Measurements from ENCODE around the gene PAK6. TPM values are rescaled to one million over a fixed set of nuclear protein-coding genes. Genes with fewer than 3 reads are reported as not detected.
A peak's percentile ranks its signal among the peaks of the same experiment; 100 is the strongest.

The PAK6 gene
- polyA plus RNA-seq, 3 donors = 0.03 TPM; not detected in 2

DNA sequence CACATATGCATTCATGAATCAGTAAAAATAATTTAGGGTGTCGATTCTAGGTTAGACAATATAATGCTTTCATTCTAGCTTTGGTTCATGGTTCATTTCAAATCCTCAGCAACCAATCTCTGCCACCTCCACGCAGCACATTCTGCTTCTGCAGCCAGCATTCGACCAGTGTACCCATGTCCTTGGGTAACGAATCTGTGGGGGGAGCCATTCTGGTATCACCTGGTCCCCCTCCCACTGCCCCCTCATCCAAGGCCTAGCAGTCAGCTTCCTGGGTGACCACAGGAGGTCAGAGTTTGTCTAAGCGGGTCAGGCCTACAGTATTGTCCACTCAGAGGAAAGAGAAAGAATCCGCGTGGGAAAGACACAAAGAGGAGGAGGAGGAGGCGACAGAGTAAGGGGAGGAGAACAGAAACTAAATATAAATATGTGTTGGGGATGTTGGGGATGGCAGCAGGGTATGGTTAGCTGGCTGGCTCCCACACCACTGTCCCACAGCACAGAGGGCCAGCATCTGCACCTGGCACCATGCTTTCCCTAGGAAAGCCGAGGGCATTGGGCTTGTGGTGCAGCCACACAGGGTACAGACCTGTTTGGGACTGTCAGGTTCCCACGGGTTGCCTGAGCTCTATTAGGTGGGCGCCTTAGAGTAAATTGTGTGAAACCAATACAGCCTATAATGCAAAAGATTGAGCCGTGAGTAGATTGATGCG lies 12.1 kb downstream of the PAK6 start:
- peaks cover 4 to 6% of the 10 kb centered on the region in 2 donors for H3K36me3 Mint-ChIP-seq
- TF ChIP-seq, protein P1, sequence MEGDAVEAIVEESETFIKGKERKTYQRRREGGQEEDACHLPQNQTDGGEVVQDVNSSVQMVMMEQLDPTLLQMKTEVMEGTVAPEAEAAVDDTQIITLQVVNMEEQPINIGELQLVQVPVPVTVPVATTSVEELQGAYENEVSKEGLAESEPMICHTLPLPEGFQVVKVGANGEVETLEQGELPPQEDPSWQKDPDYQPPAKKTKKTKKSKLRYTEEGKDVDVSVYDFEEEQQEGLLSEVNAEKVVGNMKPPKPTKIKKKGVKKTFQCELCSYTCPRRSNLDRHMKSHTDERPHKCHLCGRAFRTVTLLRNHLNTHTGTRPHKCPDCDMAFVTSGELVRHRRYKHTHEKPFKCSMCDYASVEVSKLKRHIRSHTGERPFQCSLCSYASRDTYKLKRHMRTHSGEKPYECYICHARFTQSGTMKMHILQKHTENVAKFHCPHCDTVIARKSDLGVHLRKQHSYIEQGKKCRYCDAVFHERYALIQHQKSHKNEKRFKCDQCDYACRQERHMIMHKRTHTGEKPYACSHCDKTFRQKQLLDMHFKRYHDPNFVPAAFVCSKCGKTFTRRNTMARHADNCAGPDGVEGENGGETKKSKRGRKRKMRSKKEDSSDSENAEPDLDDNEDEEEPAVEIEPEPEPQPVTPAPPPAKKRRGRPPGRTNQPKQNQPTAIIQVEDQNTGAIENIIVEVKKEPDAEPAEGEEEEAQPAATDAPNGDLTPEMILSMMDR (IDR thresholded peaks at IDR 0.05) = no peak
- H3K4me1 Mint-ChIP-seq = peaks cover 6% of the 10 kb centered on the region
- no peak for DNase-seq
- Histone ChIP-seq H3K4me2 (replicated peaks; ENCODE audit: extremely low read depth, low read length, poor library complexity, severe bottlenecking) (no peak overlapping the region), H3K27me3 (ENCODE audit: control insufficient read depth in 2 of 2, insufficient read depth in 2 of 2, low read length in 2 of 2) (peaks cover 21 to 32% of the 10 kb centered on the region in 2 donors), H3K4me3 (replicated peaks in 1 of 3; ENCODE audit: low read depth in 2 of 3, low read length in 3 of 3) (no peak overlapping the region), H4K20me1 (ENCODE audit: insufficient read depth, low read length) (no peaks in the 10 kb centered on the region), H2AFZ (ENCODE audit: insufficient read depth, low read depth, low read length, poor library complexity, severe bottlenecking) (no peak overlapping the region), H3K79me2 (ENCODE audit: insufficient read depth, low read length) (no peaks in the 10 kb centered on the region), H3K4me1 (ENCODE audit: control insufficient read depth in 1 of 2, insufficient read depth in 2 of 2, low read length in 2 of 2) (peaks cover 10 to 15% of the 10 kb centered on the region in 2 donors), H3K27ac (ENCODE audit: low read depth in 1 of 2, low read length in 2 of 2) (no peak overlapping the region), H3K9ac (ENCODE audit: insufficient read depth, low read length, poor library complexity, severe bottlenecking) (no peak overlapping the region), H3K9me3 (replicated peaks in 1 of 2; ENCODE audit: control insufficient read depth in 1 of 2, insufficient read depth in 1 of 2, low read length in 2 of 2) (peaks cover 0 to 6% of the 10 kb centered on the region in 2 donors), H3K36me3 (replicated peaks in 1 of 2; ENCODE audit: control insufficient read depth in 1 of 2, insufficient read depth in 2 of 2, low read length in 2 of 2) (no peaks in the 10 kb centered on the region)
- intact Hi-C loops (cut with micrococcal nuclease) = no loop called here
- no peak overlapping the region for H3K27ac Mint-ChIP-seq
- H3K27me3 Mint-ChIP-seq (ENCODE audit: low read depth in 3 of 3) = peaks cover 40 to 52% (median 47%) of the 10 kb centered on the region in 3 donors
- H3K9me3 Mint-ChIP-seq = peaks cover 0 to 5% (median 3%) of the 10 kb centered on the region in 7 donors
- H3K4me3 Mint-ChIP-seq = peak overlapping the region in 1 of 2 donors; percentile 69
- 92% methylated on average over 8 of the region's 13 CpGs for WGBS (ENCODE audit: insufficient coverage)

DNA sequence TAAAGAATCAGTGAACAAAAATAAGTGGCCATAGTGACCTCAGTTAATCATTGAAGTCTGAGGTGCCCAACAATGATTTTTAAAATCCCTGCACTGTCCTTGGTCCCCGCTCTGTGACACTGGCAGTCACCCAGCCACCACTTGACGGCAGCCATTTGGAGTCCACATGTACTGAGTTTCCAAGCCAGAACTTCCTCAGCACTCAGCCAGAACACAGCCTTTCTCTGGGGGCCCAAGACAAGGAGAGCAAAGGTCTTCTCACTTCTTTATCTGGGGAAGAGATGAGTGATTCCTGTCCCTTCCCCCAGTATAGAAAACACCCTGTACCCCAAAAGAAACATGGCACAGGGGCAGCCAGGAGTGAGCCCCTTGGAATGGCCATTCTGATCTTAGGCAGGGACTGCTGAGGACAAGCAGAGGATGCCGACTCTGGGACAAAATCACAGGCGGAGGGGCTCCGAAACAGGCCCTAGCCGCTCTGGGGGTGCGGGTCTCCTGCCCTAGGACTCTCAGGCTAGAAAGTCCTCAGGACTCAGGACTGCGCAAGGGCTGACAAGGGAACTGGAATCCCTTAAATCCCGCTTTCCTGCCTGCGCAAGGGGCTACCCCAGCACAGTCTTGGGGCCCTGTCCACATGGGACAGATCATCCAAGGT lies 12.8 kb downstream of the PAK6 start:
- H3K36me3 ChIP-seq (replicated peaks in 1 of 2; ENCODE audit: control insufficient read depth in 1 of 2, insufficient read depth in 2 of 2, low read length in 2 of 2) = no peaks in the 10 kb centered on the region
- no peaks in the 10 kb centered on the region for H4K20me1 ChIP-seq (ENCODE audit: insufficient read depth, low read length)
- H3K27ac Mint-ChIP-seq = no peak overlapping the region
- H3K79me2 ChIP-seq (ENCODE audit: insufficient read depth, low read length) = no peaks in the 10 kb centered on the region
- peaks cover 21 to 32% of the 10 kb centered on the region in 2 donors for H3K27me3 ChIP-seq (ENCODE audit: control insufficient read depth in 2 of 2, insufficient read depth in 2 of 2, low read length in 2 of 2)
- peaks cover 6% of the 10 kb centered on the region for H3K4me1 Mint-ChIP-seq
- H3K36me3 Mint-ChIP-seq = peaks cover 4 to 6% of the 10 kb centered on the region in 2 donors
- peak overlapping the region; percentile 84 for H3K4me2 ChIP-seq (replicated peaks; ENCODE audit: extremely low read depth, low read length, poor library complexity, severe bottlenecking)
- TF ChIP-seq, protein P1 (IDR thresholded peaks at IDR 0.05) = no peak
- H3K4me3 ChIP-seq (replicated peaks in 1 of 3; ENCODE audit: low read depth in 2 of 3, low read length in 3 of 3) = no peak overlapping the region
- WGBS (ENCODE audit: insufficient coverage) = 97% methylated on average over 10 of the region's 10 CpGs
- H3K9me3 ChIP-seq (replicated peaks in 1 of 2; ENCODE audit: control insufficient read depth in 1 of 2, insufficient read depth in 1 of 2, low read length in 2 of 2) = peaks cover 0 to 6% of the 10 kb centered on the region in 2 donors
- no peak overlapping the region for H3K27ac ChIP-seq (ENCODE audit: low read depth in 1 of 2, low read length in 2 of 2)
- H3K9ac ChIP-seq (ENCODE audit: insufficient read depth, low read length, poor library complexity, severe bottlenecking) = no peak overlapping the region
- intact Hi-C loops (cut with micrococcal nuclease) = no loop called here
- peak overlapping the region; percentile 13 to 69 for H3K4me3 Mint-ChIP-seq
- peaks cover 10 to 15% of the 10 kb centered on the region in 2 donors for H3K4me1 ChIP-seq (ENCODE audit: control insufficient read depth in 1 of 2, insufficient read depth in 2 of 2, low read length in 2 of 2)
- H2AFZ ChIP-seq (ENCODE audit: insufficient read depth, low read depth, low read length, poor library complexity, severe bottlenecking) = no peak overlapping the region
- DNase-seq = no peak
- peaks cover 40 to 52% (median 44%) of the 10 kb centered on the region in 3 donors for H3K27me3 Mint-ChIP-seq (ENCODE audit: low read depth in 3 of 3)
- peaks cover 0 to 5% (median 3%) of the 10 kb centered on the region in 7 donors for H3K9me3 Mint-ChIP-seq
